Pancreas (tissue), 10 donors: Measurements from ENCODE around the gene HRH3. TPM values are rescaled to one million over a fixed set of nuclear protein-coding genes. Genes with fewer than 3 reads are reported as not detected.

ENCODE experiments used
- ATAC-seq, 4 donors: fragments of 200-7000 bp; cut with Tn5 transposase; one replicate each; pipeline versions ENCODE4 v1.8.0 to v1.9.1; 2020; ENCODE audit warnings: mild to moderate bottlenecking in 4 of 4, moderate library complexity in 4 of 4
- DNase-seq, 6 donors: peaks; one replicate each; pipeline ENCODE4 v3.0.0-alpha.2; 2020
- FAIRE-seq: peaks from 2 replicates; lab custom pipeline; 2012; peaks lifted over from hg19 to GRCh38; lab: Jason Lieb, UNC
- H3K27ac ChIP-seq, 4 donors: fragments of 200-600 bp; sonication (generic); 1 replicate in 3 of 4; 2 replicates in 1 of 4; pipeline versions ENCODE4 v1.5.0 to v1.8.0; 2020
- H3K27me3 ChIP-seq, 4 donors: fragments of 200-600 bp; one replicate each; pipeline ENCODE4 v1.8.0; 2021
- H3K36me3 ChIP-seq, 3 donors: fragments of 200-600 bp; sonication (generic) in 1 of 3; one replicate each; pipeline versions ENCODE4 v1.5.0 to v1.8.0; 2020 to 2021
- H3K4me1 ChIP-seq, 3 donors: fragments of 200-600 bp; one replicate each; pipeline ENCODE4 v1.8.0; 2021
- H3K4me3 ChIP-seq, 4 donors: fragments of 200-600 bp; sonication (generic) in 2 of 4; one replicate each; pipeline versions ENCODE4 v1.5.0 to v1.8.0; 2020 to 2021
- H3K9me3 ChIP-seq, 4 donors: fragments of 200-600 bp; one replicate each; pipeline ENCODE4 v1.8.0; 2021
- CTCF ChIP-seq, 4 donors: fragments of 200-600 bp; sonication (generic) in 3 of 4; IDR thresholded peaks; one replicate each; pipeline versions ENCODE4 v1.5.0 to v1.8.0; 2021; ENCODE audit warnings: antibody characterized with exemption in 4 of 4
- WGBS, 2 donors: extraction: QIAGEN DNeasy Blood & Tissue Kit; methylation state at CpG; one replicate each; pipeline ENCODE4 v1.1.7; 2013; 5-methylcytosine and 5-hydroxymethylcytosine counted together
- intact Hi-C, 3 donors: fragments of 100-400 bp; cut with DNase I; formaldehyde crosslinking; loops; one replicate each; pipeline versions ENCODE4 v1.11.1 to v1.14.2; 2022
- polyA plus RNA-seq, 2 donors: library from polyadenylated mRNA; stranded (reverse); fragments of 200-250 nt; gene quantifications; one replicate each; pipeline ENCODE4 v1.2.3, GENCODE V29; 2013
- total RNA-seq, 6 donors: library from RNA; stranded (reverse); fragmentation: NEBNext Ultra II Directional in 4 of 6; extraction: Animal tissue kit (Norgen Biotek cat#: 25700) in 4 of 6; gene quantifications; one replicate each; pipeline versions ENCODE4 v1.2.1 to v1.2.4, GENCODE V29; 2021 to 2023
- donor health status: healthy with polysubstance abuse.
- donor health status: DM: no; HTN: no; CAD: no; lungs with moderate emphysema.
- donor health status: DM: no; HTN: no; CAD: no.
- donor health status: control.
- donor health status: control.
- donor health status: Bipolar disorder and iron deficiency.
- donor health status: DM: yes; HTN: yes; CAD: no.
- donor health status: DM: no; HTN: no; CAD: no.
- donor health status: DM: no; HTN: no; CAD: no.
- donor health status: DM: yes; HTN: yes; CAD: no.

The HRH3 gene
- total and polyA plus RNA-seq, 8 donors, result 0.02 to 0.08 (median 0.04) TPM; not detected in 5

- no peak for TF ChIP-seq CTCF (IDR thresholded peaks at IDR 0.05)
- DNase-seq (peak in 1 of 6 donors; percentile 9), FAIRE-seq (no peak), ATAC-seq (no peak)
- 92 to 93% methylated on average over 10 of the region's 10 CpGs for WGBS, 2 donors
- Histone ChIP-seq H3K27ac (no peak overlapping the region), H3K36me3 (peaks cover 4 to 75% (median 22%) of the 10 kb centered on the region in 3 donors), H3K4me1 (no peaks in the 10 kb centered on the region), H3K27me3 (no peaks in the 10 kb centered on the region), H3K4me3 (no peak overlapping the region), H3K9me3 (no peaks in the 10 kb centered on the region)
- intact Hi-C loops, result no loop called here
Observed at GRCh38 chr20:62262064-62262463, 42.0 kb upstream of the HRH3 start.

GRCh38 chr20:62259294-62259565 is 39.2 kb upstream of the HRH3 start:
- Histone ChIP-seq H3K9me3 (no peaks in the 10 kb centered on the region), H3K36me3 (peaks cover 4 to 58% (median 19%) of the 10 kb centered on the region in 3 donors), H3K27me3 (no peaks in the 10 kb centered on the region), H3K4me3 (no peak overlapping the region), H3K4me1 (no peaks in the 10 kb centered on the region), H3K27ac (no peak overlapping the region)
- DNase-seq (no peak), ATAC-seq (no peak), FAIRE-seq (no peak)
- intact Hi-C loops, result no loop called here
- no peak for TF ChIP-seq CTCF (IDR thresholded peaks at IDR 0.05)
- WGBS, 2 donors, result 86% methylated on average over 8 of the region's 8 CpGs

- Histone ChIP-seq H3K4me3 (no peak overlapping the region), H3K9me3 (no peaks in the 10 kb centered on the region), H3K27ac (no peak overlapping the region), H3K27me3 (no peaks in the 10 kb centered on the region), H3K4me1 (no peaks in the 10 kb centered on the region), H3K36me3 (peaks cover 4 to 54% (median 17%) of the 10 kb centered on the region in 3 donors)
- no peak for FAIRE-seq
- DNase-seq, result no peak
- intact Hi-C loops, result no loop called here
- no peak for TF ChIP-seq CTCF (IDR thresholded peaks at IDR 0.05)
- peak in 3 of 4 donors; percentile 21 to 65 (median 39) for ATAC-seq
- 75 to 82% methylated on average over 20 of the region's 20 CpGs for WGBS, 2 donors
Observed at GRCh38 chr20:62258499-62259293, 38.6 kb upstream of the HRH3 start.

GRCh38 chr20:62255976-62256375 is 35.9 kb upstream of the HRH3 start:
- DNase-seq, result no peak
- H3K36me3 ChIP-seq, result peaks cover 0 to 30% (median 12%) of the 10 kb centered on the region in 3 donors
- no peak for TF ChIP-seq CTCF (IDR thresholded peaks at IDR 0.05)
- H3K4me1 ChIP-seq, result no peaks in the 10 kb centered on the region
- no peaks in the 10 kb centered on the region for H3K27me3 ChIP-seq
- intact Hi-C loops, result no loop called here
- H3K4me3 ChIP-seq, result no peak overlapping the region
- no peak overlapping the region for H3K27ac ChIP-seq
- WGBS, 2 donors, result 86 to 91% methylated on average over 10 of the region's 10 CpGs
- no peak for FAIRE-seq
- H3K9me3 ChIP-seq, result no peaks in the 10 kb centered on the region
- no peak for ATAC-seq
